GM21717 (cell line): Measurements from ENCODE around the gene TM9SF3.

Experiments used
- ATAC-seq: cut with Tn5 transposase; IDR thresholded peaks from one replicate; pipeline ENCODE4 v1.9.1; 2021; ENCODE audit warnings: mild to moderate bottlenecking, moderate library complexity; ENCODE audit not compliant: unreplicated experiment

The TM9SF3 gene

GRCh38 chr10:96513305-96513697 is 73.5 kb downstream of the TM9SF3 start:
- ATAC-seq = peak; percentile 48

GRCh38 chr10:96512524-96513304 is 74.1 kb downstream of the TM9SF3 start:
- no peak for ATAC-seq

- no peak for ATAC-seq
Observed at GRCh38 chr10:96511044-96511945, 75.5 kb downstream of the TM9SF3 start.

GRCh38 chr10:96509017-96509641 is 77.7 kb downstream of the TM9SF3 start:
- no peak for ATAC-seq

GRCh38 chr10:96507044-96507443 is 79.8 kb downstream of the TM9SF3 start:
- no peak for ATAC-seq

GRCh38 chr10:96505150-96506136 is 81.4 kb downstream of the TM9SF3 start:
- ATAC-seq = no peak

- ATAC-seq = no peak
Observed at GRCh38 chr10:96502561-96503282, 84.1 kb downstream of the TM9SF3 start.

- ATAC-seq = no peak
Observed at GRCh38 chr10:96501985-96502384, 84.8 kb downstream of the TM9SF3 start.

- no peak for ATAC-seq
Observed at GRCh38 chr10:96500519-96500918, 86.3 kb downstream of the TM9SF3 start.

GRCh38 chr10:96500050-96500449 is 86.8 kb downstream of the TM9SF3 start:
- ATAC-seq = no peak

- no peak for ATAC-seq
Observed at GRCh38 chr10:96497391-96497790, 89.4 kb downstream of the TM9SF3 start.

- ATAC-seq = no peak
Observed at GRCh38 chr10:96496281-96496925, 90.4 kb downstream of the TM9SF3 start.

GRCh38 chr10:96495544-96495943 is 91.3 kb downstream of the TM9SF3 start:
- ATAC-seq = no peak

GRCh38 chr10:96494694-96495093 is 92.1 kb downstream of the TM9SF3 start:
- no peak for ATAC-seq

- no peak for ATAC-seq
Observed at GRCh38 chr10:96493871-96494525, 92.8 kb downstream of the TM9SF3 start.

- ATAC-seq = no peak
Observed at GRCh38 chr10:96493254-96493653, 93.6 kb downstream of the TM9SF3 start.

- no peak for ATAC-seq
Observed at GRCh38 chr10:96491303-96491702, 95.5 kb downstream of the TM9SF3 start.

- no peak for ATAC-seq
Observed at GRCh38 chr10:96488161-96488935, 98.5 kb downstream of the TM9SF3 start.
